Right forelimb (tissue), 1 donor: Measurements from ENCODE around the gene RPF1.
"Not testable (repeated sequence)": the region's sequence is repeated elsewhere in the genome, so short reads cannot be mapped to it uniquely, and the experiment has no call there.

Source experiments
- DNase-seq: peaks from one replicate; pipeline ENCODE4 v3.0.0-alpha.2; 2018

The RPF1 gene, protein sequence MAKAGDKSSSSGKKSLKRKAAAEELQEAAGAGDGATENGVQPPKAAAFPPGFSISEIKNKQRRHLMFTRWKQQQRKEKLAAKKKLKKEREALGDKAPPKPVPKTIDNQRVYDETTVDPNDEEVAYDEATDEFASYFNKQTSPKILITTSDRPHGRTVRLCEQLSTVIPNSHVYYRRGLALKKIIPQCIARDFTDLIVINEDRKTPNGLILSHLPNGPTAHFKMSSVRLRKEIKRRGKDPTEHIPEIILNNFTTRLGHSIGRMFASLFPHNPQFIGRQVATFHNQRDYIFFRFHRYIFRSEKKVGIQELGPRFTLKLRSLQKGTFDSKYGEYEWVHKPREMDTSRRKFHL

DNA sequence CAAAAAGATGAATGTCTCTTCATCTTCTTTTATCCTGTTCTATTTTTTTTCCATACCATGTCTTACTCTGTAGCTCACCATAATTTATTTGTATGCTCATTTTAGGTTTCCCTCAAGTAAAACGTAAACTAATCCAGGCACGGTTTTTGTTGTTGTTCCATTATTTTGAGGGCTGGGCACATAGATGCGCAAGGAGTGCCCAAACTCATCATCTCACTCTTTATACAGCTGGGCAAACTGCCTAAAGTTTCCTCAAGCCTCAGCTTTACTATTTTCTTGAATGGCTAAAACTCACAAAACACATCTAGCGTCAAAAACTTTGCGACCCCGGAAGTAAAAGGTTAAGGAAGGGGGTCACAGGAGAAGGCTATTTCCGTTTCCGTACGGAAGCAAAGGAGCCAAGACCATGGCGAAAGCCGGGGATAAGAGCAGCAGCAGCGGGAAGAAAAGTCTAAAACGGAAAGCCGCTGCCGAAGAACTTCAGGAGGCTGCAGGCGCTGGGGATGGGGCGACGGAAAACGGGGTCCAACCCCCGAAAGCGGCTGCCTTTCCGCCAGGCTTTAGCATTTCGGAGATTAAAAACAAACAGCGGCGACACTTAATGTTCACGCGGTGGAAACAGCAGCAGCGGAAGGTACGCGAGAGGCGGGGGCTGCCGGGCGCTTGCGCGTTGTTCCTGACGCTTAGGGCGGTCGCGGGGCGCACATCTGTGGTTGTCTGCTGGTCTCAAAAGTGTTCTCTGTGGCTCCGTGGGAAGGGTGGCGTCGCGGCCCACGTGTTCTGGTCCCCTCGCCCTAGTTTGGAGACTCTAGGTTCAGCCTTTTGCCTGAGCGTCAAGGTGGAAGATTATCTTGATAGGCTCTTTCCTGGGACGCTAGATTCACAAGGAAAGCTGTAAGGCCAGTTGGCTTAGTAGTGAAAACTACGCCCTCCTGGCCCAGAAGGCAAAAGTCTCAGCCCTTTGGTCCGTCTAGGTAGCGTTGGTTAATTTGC lies at the start of gene RPF1:
TSS of gene RPF1 (plus strand) at position 391 of the 993 bp plus-strand sequence. CDS start at position 407, 16 bp downstream.
- DNase-seq: peak; percentile 87

DNA sequence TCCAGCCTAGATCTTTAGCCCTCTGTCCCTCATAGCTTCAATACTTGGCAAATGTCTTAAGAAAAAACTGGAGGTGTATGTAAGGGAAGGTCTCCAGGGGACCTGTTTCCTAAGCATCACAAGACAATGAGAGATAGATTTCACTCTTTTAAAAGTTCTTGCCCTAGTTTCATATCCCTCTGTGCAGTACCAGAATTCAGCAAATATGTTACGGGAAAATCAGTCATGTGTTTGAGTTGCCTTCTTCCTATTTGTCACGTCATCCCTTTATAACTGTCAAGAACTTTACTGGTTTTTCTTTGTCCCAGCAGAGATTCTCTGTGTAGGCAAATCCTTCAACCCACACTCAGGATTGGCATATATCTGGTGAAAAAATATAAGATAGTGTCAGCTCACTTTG lies 48.5 kb upstream of the RPF1 start:
- DNase-seq: no peak

DNA sequence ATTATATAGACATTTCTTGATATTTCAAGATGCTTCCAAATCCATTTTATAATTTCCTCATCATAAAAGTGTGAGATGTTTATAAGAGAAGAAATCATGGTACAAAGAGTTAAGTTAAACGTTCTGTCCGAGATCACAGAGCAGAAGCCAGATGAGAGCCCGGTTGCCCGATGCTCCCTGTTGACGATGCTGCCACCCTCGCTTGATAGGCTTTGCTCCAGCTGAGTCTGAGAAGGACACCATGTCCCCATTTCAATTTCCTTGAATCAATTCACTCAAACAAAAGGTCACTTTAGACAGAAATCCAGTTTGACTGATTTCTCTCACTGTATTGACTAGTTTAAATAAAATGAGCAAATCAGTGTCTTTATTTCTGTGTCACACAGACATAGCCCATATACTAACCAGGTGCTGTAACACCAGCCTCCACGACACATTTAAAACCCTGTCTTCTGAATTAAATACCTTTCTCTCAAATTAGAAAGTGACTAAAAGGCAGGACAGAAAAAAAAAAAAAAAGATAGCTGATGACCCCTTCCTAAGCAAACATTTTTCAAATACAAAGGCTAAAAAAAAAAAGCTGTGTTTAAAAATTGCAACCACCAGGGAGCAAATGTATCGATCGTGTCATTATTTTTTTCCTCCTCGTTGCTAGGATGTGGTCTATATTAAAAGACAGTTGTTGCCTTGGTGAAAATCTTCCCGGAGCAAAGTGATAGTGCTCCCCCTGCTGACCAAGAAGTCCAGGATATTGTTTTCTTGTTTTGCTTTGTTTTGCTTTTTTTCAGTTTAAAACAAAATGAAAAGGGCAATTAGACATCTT lies 45.6 kb upstream of the RPF1 start:
- peak; percentile 46 for DNase-seq

DNA sequence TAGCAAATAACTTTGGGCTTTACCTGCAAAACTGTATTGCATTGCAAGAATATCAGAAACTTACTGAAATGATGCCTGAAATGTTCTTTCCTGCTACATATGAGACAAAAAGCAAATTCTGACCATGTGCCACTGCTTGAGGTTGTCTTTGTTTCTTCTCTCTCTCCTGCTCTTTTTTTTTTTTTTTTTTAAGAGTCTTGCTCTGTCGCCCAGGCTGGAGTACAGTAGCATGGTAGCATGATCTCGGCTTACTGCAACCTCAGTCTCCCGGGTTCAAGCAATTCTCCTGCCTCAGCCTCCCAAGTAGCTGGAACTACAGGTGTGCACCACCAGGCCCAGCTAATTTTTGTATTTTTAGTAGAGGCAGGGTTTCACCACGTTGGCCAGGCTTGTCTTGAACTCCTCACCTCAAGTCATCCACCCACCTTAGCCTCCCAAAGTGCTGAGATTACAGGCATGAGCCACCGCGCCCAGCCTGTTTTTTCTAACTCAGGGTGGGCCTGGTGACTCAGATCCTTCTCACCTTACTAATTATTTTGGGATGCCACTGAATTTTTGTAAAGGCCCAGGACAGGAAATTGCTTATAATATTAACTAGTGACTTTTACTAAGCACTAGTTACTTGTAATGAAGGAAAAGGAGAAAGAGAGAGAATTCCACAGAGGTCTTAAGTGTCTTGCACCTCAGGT lies 44.8 kb upstream of the RPF1 start:
- DNase-seq: no peak

DNA sequence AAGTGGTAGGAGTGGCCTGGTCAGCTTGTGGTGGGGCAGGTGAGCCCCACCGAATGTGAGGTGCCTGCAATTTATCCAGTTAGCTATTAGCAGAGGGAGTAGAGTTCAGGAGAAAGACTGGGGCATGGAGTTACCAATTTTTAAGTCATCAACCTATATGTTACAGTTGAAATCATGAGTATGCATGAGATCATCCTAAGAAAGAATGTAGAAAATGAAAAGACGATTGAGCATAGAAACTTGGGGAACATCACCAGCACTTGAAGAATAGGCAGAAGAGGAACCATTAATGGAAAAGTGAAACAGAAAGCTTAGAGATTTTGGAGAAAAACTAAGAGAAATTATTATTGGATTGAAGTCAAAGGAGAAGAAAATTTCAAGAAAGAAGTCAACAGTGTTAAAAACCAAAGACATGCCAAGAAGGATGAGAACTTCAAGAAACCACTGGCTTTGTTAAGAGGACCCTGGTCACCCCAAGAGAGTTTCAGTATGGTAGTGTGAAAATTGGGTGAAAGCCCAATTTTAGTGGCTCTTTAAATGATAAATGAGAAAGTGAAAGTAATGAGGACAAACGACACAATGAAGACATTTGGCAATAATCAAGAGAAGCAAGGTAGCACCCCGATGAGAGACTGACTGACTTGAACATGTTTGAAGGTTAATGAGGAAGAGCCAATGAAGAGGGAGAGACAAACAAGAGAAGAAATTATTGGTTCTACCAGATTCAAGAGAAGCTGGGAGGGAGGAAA lies 44.1 kb upstream of the RPF1 start:
- DNase-seq: no peak

DNA sequence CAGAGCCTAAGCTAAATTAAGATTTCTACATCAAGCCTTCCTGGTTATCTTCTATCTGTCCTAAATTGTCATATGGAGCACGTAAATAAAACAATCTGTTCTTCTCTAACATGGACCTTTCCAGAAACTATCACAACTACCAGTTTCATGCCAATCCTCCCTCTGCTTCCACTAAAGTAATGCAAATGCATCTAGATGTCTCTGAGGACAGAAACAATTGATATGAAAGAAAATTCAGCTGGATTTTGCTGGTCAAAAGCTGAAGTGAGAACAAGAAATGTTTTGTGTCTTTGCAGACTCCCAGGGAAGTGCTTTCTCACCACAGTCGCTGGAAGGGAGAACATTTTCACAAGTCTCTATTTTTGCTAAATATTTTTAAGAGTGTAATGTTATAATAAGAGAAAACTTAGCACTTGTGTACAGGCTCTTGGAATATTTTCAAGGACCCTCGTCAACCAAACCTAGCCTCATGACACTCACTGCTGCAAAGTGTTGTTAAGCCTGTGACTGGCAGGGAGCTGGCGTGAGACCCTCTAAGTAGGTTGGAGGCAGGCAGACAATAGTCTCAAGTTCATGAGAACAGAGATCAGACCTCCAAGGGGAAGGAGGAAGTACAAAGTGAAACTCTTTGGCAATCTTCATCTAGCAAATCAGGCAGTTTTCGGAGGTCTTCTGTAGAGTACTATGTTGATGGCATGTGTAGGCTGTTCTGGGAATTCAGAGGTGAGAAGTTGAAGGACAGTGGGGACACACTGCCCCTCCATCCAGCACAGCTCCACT lies 42.0 kb upstream of the RPF1 start:
- DNase-seq: no peak

DNA sequence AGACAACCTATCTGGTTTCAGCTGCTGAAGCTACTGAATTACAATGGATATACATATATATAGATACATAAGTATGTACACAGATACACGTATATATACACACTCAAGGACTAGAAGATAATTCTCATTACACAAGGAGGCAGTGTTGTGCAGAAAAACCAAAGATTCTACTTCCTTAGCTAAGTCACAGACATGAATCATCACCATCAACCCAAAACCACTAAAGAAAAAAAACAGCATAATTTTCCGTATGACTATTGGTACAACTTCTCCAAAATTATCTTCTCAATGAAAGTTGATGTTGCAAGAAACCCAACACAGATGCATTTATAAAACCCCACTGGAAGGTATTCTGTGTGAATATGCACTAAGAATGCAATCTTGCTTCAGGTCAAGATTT lies 36.8 kb upstream of the RPF1 start:
- DNase-seq: no peak

DNA sequence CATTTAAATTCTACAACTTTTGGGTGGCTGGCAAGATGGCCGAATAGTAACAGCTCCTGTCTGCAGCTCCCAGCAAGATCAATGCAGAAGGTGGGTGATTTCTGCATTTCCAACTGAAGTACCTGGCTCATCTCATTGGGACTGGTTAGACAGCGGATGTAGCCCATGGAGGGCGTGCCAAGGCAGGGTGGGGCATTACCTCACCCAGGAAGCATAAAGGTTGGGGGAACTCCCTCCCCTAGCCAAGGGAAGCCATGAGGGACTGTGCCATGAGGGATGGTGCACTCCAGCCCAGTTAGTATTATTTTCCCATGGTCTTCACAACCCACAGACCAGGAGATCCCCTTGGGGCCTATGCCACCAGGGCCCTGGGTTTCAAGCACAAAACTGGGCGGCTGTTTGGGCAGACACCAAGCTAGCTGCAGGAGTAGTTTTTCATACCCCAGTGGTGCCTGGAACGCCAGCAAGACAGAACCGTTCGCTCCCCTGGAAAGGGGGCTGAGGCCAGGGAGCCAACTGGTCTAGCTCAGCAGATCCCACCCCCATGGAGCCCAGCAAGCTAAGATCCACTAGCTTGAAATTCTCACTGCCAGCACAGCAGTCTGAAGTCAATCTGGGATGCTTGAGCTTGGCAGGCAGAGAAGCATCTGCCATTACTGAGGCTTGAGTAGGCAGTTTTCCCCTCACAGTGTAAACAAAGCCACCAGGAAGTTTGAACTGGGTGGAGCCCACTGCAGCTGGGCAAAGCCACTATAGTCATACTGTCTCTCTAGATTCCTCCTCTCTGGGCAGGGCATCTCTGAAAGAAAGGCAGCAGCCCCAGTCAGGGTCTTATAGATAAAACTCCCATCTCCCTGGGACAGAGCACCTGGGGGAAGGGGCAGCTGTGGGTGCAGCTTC lies 36.1 kb upstream of the RPF1 start:
- DNase-seq: not testable (repeated sequence)

DNA sequence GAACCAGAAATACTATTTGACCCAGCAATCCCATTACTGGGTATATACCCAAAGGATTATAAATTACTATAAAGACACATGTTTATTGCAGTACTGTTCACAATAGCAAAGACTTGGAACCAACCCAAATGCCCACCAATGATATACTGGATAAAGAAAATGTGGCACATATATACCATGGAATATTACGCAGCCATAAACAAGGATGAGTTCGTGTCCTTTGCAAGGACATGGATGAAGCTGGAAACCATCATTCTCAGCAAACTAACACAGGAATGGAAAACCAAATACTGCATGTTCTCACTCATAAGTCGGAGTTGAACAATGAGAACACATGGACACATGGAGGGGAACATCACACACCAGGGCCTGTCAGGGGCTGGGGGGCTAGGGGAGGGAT lies 30.4 kb upstream of the RPF1 start:
- DNase-seq: not testable (repeated sequence)

DNA sequence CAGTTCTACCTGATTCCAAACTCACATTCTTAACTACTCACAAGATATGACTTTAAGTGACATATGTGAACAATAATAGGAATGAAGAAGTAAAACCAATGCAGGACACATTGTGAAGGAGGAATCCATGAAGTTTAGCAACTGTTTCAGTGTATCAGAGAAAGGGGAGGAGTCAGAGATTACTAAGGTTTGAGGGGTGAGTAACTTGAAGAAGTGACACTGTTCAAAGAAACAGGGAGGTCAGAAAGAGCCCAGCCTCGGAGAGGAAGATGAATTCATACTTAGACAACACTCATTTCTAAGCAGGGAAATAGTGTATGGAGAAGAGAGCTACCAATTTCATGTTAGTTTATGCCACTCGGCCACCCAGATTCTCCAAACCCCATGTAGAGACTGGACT lies 28.2 kb upstream of the RPF1 start:
- DNase-seq: no peak

DNA sequence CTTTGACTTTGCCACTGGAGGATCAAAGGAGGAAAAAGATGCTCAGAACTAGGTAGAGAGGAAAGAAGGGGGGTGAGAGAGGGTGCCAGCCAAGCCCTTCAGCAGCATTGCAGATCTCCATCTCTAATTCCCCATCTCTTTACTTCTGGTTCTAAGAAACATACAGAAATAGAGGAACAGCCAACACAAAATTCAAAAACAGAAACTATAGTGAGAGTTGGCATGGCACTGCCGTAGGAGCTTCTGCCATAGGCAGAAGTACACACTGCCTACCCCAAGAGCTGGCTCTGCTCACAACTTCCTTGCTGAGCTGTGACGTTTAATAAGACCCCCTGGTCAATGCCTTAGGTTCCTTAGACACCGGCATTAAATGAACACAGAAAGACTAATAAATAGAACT lies 26.6 kb upstream of the RPF1 start:
- no peak for DNase-seq

DNA sequence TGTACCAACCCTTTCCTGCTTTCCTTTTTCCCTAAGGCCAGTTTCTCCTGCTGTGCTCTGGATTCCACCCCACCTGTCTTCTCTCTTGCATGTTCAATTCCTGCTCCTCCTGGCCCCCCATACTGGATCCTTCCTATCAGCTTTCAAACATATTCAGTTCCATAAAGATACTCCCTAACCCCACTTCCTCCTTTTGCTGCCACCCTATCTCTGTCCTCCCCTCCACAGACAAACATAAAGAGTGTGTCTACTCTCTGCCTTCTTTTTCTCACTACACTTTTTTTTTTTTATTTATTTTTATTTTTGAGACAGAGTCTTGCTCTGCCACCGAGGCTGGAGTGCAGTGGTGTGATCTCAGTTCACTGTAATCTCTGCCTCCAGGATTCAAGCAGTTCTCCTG lies 16.9 kb upstream of the RPF1 start:
- DNase-seq: no peak

DNA sequence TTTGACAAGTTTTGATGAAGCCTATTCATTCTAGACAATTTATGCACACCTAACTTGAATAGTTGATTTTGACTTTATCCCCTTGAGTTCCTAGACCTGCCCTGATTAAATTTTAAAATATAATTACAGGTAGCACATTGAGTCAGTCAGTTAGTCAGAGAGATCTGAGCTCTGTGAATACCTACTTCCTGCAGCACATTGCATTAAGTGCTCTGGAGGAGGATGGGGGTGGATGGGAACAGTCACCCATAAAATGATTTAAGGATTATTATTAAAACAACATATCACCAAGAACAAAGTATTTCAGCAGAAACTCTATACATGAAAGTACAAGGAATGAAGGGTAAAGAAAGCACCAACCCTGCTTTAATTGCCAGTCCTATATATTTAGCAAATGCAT lies 11.8 kb upstream of the RPF1 start:
- DNase-seq: no peak

DNA sequence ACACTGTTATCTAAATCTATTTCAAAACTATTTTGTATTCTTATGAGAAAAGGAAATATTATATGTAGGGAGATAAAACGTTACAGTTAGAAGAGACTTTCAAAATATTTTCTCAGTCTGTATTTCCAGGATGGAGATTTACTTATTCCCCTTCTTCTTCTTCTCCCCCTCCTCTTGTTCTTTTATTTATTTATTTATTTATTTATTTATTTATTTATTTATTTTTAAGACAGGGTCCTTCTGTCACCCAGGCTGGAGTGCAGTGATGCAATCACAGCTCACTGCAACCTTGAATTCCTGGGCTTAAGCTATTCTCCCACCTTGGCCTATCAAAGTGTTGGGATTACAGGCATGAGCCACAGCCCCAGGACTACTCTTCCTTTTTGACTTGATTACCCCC lies 2.8 kb upstream of the RPF1 start:
- DNase-seq: no peak

DNA sequence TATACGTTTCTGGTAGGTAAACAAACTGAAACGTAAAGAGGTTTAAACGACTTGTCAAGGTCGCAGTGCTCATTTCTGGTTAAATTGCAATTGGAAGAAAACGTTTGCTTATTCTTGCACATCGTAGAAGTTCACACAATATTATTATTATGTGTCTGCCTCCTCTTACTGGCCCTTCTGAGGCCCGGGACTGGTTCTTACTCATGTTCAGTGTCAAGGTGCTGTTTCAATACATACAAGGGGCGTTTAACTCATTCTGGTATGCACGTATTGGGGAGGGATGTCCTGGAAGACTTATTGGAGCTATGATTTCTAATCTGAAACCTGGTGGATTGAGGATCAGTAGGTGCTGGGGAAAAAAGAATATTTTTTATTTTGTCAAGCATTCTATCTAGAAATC lies 932 bp downstream of the RPF1 start:
- DNase-seq: no peak

DNA sequence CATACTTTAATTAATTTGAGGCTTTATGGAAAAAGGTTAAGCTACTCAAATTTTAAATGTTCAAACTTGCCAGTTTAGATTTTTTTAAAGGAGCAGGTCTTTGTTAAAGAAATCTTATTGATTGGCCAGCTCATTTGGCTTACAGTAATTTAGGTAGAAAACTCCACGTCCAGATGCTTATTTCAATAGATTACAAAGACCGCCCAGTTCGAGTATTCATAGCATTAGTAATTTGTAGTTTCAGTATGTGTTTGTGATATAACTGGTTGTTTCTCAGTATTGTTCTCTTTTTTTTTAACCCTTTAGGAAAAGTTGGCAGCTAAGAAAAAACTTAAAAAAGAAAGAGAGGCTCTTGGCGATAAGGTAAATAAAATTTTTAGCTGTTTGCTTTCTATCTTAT lies 1.6 kb downstream of the RPF1 start:
- DNase-seq: no peak

DNA sequence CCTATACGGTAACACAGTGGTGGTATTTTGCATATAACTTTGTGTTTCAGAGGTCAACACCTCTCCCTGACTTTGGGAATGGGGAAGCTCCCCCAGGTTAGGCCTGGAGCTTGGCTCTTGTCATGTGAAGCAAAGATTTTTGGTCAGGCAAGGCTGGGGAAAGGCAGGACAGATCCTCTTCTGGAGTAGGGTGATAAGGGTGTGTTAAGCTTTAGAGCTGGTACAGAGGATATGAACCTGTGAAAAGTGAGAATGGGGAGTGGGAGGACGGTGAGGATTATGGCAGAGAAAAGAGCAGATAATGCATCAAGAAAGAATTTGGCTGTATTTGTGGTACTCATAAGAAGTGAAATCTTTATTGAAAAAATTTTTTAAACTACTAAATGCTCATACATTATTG lies 2.3 kb downstream of the RPF1 start:
- no peak for DNase-seq

DNA sequence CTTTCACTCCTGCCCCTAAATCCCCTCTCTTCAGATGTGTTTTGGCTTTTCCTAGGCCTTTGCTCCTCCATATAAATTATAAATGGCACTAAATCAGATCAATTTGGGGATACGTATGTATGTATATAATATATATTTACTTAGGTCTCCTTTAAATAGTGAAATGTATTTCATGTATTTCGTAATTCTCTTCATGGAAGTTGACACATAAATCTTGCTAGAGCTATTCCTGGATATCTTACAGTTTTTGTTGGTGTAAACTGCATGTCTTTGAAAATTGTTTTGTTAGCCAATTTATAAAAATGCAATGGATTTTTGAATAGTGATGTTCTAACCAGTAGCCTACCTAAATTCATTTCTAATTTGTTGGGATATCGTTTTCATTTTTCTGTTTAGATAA lies 9.0 kb downstream of the RPF1 start:
- DNase-seq: no peak

DNA sequence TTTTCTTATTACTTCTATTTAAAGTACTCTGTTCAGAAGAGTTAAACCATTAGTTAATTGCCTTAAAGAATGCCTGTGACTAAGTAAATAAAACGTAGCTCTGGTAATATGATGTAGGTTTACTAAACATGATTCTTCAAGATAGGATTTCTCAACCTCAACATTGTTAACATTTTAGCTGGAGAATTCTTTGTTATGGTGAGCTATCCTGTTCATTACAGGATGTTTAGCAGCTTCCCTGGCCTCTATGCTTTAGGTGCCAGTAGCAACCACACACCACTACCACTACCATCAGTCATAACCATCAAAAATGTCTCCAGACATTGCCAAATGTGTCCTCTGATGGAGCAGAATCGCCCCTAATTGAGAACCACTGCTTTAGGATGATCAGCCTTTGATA lies 10.7 kb downstream of the RPF1 start:
- DNase-seq: no peak

DNA sequence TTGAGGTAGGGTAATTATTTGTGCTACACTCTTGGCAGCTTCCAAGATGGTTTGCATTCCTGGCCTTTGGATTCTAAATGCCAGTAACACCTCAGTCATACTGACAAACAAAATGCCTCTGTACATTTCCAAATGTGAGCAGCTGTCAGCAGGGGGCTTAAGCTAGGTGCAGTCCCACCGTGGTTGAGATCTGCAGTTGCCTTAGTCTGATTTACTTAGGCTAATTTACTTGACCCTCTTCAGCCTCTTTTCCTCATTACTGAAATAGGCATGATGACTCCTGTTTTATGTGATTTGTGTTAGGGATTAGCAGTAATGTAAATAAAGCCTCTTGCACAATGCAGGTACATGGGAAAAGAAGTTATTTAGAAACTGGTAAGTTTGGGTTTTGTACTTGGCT lies 13.7 kb downstream of the RPF1 start:
- DNase-seq: no peak
